Hypothalamus (tissue), 51 donors: ENCODE data around the gene BICC1.

Experiments used
- DNase-seq, 51 donors: peaks; one replicate each; lab custom pipeline; 2025; lab: John Stamatoyannopoulos, UW

The BICC1 gene

DNA sequence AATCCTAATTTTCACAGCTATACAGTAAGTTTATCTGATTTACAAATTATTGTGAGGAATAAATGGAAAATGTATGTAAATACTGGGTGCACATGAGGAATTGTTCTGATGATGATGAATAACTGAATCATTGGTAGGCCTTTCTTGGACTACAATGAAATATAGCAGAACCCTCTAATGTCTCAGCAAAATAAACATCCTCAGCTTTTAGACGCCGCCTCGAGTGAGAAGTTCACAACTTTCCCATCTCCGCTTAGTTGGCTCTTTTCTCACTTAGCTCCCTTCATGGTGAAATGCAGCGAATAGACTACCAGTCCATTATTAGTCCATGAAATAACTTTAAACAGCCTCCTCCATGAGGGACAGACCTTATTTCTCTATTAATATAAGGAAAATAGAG is 182.3 kb downstream of the BICC1 start:
- DNase-seq: no peak

DNA sequence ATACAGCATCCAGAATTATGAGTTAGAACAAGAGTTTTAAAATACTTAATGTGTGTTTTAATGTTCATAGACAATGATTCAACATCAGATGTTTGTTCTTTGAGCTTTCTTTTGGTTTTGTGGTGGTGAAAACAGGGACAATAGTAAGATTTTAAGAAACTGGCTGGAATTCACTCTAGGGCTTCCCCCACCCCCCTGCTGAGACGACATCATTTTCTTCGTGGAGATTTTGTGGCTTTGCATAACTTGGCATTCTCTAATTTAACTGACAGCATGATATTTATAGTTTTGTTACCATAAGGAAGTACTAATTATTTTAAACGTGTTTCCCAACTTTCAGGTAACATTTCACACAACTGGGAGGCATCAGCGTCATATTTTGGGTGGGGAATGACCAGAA is 184.1 kb downstream of the BICC1 start:
- no peak for DNase-seq

DNA sequence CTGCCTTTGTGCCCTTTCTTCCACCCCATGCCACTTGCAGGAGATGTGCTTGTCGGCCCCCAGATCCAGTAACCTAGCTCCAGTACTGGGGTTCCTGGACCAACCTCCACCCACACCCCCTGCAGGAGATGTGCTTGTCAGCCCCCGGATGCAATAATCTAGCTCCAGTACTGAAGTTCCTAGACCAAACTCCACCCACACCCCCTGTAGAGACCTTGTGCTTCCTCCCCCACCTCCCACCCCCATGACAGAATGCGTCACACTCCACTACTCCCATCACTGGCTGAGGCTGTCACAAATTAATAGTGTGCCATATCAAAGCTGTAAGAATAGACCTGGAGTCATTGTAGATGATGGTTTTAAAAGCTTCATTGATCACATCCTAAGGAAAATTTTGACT is 185.0 kb downstream of the BICC1 start:
- no peak for DNase-seq

DNA sequence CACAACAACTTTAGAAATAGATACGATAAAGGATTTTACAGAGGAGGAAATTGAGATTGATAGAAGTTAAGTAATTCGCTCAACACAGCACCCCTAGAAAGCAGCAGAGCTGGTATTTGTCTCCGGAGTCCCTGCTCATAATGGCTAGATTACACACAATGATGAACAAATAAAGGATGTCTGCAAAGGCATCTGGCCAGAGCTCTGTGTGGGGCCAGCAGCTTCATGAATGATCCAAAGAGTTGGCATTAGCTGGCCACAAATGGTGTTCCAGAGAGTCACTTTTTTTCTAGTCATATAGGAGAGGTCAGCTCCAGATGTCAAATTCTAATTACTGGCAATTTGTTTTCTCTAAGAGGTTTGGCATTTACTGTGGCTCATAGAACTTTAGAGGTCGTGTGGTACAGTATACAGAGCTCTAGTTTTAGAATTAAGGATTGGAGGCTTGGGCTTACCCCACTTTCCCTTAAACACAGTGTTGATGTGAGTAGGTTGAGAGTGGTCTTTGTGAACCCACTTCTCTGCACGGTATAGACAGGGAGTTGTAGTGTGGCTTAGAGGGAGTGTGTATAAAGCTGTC is 186.2 kb downstream of the BICC1 start:
- no peak for DNase-seq

DNA sequence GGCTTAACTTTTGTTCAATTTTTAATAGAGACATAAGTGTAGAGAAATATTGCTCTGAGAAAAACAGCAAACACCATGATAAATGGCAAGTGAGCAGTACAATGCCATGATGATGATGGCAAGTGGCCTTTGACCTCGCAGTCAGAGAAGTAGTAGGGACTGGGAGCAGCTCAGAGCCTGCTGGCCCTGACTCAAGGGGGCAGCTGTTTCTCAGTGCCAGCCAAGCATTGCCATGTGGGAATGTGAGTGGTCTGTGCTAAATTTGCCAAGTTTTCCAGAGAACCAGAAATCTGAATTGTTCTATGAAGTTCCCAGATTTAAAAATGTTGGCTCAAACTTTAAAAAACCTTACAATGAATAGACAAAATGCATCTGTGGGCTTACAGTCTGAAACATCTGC is 187.9 kb downstream of the BICC1 start:
- no peak for DNase-seq

DNA sequence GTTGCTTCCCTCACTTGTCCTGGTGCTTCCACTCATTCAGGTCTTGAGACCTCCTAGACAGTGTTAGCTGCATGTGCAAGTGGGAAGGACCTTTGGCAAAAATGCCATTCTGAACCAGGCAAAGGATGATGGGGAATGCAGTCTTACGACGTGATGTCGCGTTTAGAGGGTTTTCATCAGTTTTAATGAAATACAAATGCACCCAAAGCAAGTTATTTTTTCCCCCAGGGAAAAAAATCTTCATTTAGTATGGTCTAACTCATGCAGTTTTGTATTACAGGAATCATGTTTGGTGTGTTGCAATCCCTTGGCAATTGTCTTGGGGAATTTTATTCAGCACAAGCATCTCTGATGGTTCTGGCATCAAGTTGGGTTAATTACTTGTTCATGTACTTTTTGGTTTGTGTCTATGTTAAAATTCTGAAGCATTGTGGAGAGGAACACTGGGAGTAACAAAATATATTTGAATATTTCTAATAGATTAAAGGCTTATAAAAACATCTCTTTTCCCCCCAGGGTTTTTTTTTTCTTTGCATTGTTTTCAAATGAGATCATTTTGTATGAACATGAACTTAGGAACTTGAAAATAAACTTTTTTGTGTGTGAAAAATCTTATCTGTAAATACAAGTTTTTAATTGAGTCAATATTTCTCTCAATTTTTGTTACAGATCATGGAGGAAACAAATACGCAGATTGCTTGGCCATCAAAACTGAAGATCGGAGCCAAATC is 188.9 kb downstream of the BICC1 start:
- no peak for DNase-seq

DNA sequence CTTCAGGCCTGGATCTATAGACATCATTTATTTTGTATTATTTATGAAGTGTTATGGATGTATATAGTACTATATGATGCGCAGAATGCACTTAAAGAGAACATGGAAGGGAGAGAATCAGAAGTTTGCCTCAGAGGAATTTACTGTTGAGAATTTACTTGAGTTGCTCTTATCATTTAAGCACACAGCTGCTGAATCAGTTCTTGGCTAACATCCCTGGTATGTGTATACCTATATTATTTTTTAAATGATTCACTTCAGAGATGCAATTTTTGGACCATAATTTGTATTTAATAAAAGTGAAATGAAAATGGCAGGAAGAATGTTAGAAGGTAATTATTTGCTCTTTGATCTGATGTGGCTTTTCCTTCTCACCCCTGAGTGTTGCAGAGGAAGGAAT is 191.6 kb downstream of the BICC1 start:
- no peak for DNase-seq

DNA sequence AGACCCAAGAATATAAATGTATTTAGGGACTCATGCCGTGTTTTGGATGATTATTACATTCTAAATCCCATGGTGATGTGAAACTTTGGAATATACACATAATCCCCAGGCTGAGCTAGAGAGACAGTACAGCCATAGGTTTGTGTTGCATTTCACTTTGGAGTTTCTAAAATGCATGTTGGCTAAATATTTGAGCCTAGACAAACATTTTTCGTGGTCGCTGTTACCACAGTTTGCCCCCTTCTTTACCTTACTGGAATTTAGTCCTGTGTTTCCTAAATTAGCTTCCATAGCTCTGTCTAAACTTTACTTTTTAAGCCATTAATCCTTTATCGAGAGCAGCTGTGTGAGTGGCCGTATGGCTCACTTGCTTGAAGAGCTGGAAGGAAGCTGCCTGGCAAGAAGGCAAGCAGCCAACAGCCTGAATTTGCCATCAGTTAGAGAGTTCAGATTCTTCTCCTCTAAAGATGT is 192.0 kb downstream of the BICC1 start:
- peak in 1 of 51 donors; percentile 1 for DNase-seq

DNA sequence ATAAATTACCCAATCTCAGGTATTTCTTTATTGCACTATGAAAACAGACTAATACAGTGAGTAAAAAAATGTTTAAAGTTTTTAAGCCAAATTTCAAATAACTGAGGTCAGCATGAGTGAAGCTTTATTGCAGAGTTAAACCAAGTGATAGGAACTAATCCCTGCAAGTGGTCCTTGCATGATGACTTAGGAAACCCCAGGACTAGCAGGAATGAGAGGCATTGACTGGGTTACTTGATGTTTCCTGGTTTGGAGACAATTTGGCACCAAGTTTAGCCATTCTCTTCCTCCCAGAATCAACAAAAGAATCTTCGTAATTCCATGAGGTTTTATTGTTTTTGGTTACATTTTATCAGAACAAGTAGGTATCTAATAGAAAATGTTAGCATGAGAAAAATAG is 194.2 kb downstream of the BICC1 start:
- no peak for DNase-seq

DNA sequence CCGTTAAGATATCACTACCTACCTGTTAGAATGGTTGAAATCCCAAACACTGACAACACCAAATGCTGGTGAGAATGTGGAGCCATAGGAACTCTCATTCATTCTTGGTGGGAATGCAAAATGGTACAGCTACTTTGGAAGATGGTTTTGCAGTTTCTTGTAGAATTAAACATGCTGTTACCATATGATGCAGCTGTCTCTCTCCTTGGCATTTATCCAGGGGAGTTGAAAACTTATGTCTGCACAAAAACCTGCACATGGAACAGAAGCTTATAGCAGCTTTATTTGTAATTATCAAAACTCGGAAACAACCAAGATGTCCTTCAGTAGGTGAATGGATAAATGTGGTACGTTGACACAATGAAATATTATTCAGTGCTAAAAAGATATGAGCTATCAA is 199.5 kb downstream of the BICC1 start:
- DNase-seq: no peak

DNA sequence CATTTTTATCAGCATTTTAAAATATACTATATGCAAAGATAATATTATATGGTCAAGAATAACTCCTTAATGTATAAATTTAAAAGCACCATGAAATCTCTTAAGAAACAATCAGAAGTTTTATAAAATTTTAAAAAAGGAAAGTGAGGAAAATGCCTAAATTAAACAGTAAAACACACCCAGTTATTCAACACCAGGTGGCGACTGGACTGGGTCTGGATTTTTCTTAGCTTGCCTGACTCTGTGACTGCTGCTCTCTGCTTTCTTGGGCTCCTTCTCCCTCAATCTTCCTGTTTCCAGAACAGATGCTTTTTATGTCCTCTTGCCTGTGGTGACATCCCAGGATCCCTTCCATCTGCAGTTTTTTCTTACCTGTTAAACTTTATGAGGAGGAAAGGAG is 200.3 kb downstream of the BICC1 start:
- DNase-seq: no peak

DNA sequence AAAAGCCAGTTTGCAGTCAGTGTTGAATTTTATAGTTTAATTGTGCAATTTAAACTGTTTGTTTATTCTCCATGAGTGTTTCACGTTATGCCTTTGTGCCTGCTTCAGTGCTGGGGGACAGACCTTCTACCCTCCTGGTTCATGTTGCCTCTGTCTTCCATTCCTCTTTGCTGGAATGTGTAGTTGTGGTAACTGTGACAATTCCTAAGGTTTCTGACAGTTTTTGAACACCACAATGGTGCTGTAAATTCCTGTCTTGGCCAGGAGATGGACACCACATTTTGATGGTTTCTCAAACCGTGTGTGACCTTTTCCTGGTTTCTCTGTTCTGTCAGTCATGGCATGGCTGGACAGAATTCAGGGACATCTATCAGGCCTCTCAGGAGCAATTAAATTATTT is 201.7 kb downstream of the BICC1 start:
- DNase-seq: no peak

DNA sequence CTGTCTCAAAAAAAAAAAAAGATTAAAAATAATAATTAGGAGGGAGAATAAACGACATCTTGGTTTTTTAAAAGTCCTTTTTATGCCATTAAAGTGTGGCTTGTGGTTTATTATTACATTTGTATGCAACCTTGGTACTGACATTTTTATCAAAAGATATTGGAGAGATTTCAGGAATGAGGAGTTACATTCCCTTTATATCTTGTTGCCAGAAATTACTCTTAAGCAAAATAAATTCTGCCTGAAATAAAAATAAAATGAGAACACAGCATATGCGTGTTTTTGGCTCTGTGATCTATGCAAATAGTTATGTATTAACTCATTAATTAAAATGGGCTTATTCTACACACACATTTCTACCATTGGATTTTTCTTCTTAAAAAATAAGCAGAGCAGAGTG is 202.4 kb downstream of the BICC1 start:
- DNase-seq: no peak

DNA sequence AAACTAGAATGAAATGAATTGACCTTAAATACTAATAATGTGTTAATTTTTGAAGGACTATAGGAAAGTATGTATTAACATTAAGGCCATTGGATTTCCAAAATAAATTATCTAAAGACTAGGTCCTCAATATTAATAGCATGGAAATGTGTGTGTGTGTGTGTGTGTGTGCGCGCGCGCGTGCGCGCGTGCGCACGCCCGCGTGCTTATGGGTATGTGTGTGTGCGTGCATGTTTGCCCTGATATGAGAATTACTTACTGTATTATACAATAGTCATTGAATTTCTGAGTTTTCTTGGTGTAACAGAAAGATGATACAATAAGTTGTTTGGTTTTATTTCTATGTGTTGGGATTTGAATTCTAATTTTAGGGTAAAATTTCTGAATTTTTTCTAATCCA is 205.9 kb downstream of the BICC1 start:
- DNase-seq: no peak

DNA sequence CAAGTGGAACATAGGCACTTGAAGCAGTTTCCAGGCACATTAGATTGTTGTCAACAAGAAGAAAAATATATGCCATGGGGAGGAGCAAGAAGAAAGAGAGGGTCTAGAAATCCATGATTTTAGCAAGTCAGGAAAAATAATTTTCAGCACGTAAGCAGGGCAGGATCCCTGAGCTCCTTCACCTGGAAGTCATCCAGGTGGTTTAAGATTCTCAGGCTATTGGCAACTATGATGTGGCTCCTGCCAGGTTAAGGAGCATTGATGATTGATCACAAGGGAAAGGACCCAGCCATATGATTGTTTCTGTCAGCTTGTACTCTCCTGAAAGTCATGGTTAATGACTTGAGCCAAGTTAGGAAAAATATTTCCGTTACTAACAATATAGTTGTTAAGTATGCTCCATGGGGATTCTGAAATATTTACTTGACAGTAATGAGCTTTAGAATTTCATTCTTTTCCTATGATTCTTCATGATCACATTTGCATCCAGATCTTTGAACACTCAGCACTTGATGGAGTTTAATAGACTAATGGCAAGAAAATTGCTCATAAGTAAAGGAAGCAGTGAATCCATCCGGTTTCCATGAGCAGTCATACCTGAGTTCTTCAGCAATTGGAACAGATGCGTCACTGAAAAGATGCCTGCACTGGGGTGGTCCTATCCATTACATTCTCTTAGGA is 209.1 kb downstream of the BICC1 start:
- DNase-seq: no peak

DNA sequence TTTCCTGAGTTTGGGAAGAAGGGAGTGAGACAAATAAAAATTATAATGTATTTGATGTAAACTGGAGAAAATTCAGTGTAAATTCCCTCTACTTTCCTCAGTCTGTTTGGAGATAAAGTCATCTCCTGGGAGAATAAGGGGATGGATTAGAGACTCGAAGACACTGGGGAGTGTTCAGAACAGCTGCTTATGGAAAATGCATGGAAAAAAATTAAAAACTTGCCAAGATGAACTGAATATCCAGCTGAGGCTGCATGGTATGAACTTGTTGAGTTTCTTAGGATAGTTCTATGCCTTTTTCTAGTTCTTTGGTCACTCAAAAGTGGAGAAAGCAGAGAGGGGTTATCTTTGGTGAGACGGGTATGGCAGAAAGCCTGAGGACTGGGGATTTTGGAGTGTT is 210.5 kb downstream of the BICC1 start:
- DNase-seq: no peak

DNA sequence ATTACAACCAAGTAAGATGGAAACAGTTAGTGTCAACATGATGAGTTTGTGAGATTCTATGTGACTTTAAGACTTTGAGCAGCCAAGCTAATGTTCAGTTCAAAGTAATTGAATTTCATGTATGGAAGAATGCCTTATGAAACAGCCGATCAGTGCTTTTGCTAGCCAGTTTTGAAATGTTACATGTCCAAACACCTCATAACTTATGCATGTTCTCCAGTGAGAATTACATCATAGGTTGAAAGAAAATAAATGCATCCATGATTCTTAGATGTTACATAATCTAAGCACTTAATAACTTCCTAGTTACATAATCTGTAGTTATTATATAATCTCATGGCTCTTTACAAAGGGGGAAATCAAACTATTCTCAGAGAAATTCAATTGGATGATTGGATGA is 211.3 kb downstream of the BICC1 start:
- DNase-seq: no peak

DNA sequence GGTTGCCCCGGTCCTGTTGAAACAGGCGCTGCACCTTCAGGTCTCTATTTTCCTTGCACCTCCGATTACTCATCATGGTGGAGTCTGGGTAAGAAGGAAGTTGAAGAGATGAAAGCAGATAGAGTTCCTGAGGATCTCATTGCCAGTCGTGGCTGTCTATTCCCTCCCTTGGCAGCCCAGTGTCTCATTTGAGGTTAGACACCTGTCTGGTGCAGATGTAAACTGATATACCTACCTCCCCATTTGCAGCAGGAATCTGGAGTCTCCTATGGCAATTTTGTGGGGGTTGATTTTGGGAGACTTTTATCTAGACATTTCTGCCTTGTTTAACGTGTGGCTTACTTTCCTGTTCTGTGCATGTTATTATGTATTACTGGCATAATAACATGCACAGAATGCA is 212.1 kb downstream of the BICC1 start:
- no peak for DNase-seq

DNA sequence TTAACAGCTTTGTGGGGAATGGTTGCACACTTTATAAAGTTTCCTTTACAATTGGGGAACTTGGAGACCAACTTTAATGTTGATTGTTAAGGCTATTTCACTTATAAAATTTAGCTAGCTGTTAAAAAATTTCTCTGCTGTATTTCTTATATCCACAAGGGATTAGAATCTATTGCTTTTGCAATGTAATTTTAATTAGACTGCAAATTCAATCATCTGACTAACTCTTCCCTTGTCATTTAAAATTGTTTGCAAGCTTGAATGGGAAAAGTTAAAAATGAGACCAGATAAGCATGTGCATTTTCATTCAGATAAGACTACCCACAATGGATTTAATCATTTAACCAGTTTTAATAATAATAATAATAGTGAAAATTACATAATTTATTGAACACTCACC is 213.2 kb downstream of the BICC1 start:
- no peak for DNase-seq

DNA sequence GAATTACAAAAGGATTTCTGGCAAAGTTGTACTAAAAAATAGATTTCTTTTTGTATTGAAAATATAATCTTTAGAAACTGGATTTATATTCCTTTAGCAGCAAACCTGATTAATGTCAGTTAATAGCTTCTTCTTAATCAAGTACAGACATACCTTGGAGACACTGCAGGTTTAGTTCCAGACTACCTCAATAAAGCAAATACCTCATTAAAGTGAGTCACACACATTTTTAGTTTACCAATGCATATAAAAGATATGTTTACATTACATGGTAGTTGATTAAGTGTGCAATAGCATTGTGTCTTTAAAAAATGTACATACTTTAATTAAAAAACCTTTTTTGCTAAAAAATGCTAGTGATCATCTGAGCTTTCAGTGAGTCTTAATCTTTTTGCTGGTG is 215.0 kb downstream of the BICC1 start:
- no peak for DNase-seq

DNA sequence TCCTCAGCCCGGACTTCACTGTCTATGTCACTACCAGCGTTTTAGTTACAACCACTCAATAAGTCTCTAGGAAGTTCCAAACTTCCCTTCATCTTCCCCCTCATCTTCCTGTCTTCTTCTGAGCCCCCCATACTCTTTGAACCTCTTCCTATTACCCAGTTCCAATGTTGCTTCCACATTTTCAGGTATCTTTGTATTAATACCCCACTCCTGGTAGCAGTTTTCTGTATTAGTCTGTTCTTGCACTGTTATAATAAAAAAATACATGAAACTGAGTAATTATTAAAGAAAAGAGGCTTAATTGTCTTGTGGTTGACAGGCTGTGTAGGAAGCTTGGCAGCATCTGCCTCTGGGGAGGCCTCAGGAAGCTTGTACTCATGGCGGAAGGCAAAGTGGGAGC is 218.6 kb downstream of the BICC1 start:
- no peak for DNase-seq

DNA sequence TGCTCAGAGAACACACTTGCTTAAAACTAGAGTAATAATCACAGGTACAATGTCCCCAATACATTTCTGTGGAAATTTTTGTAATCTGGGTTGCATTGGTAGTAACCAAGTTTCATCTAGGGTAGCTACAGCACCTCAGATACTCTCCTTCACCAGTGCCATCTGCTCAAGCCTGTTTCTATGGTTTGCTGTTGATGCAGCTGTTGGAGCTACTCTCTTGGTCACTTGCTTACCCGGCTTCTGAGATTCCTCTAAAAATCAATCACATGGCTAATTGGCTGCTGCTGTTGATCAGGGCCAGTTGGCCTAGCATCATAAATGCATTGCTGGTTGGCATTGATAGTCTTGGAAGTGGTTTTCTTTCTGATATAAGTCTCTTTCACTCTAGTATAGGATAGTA is 220.8 kb downstream of the BICC1 start:
- no peak for DNase-seq
